ENCODE measurements around the gene GPR161. TPM values are rescaled to one million over a fixed set of nuclear protein-coding genes. Genes with fewer than 3 reads are reported as not detected.

The GPR161 gene
- total and polyA plus RNA-seq, 10 of the 15 experiments (the other 5 are each of a cell fraction or from before 2014, with no cell fraction given) = 0.07 to 0.49 (median 0.34) TPM; not detected in 2

- TF ChIP-seq IRF3 (IDR thresholded peaks at IDR 0.05) (no peak), DPF2 (IDR thresholded peaks at IDR 0.05) (peak; percentile 40; the same call in 1 of the 2 replicates), SREBF2 (IDR thresholded peaks at IDR 0.05; ENCODE audit: low read length) (no peak), SIX5 (IDR thresholded peaks at IDR 0.05; ENCODE audit: low read depth, low read length, severe bottlenecking) (peak; percentile 41), PML (IDR thresholded peaks at IDR 0.05; ENCODE audit: low read length) (peak; percentile 60; the same call in 1 of the 2 replicates), ZNF207 (IDR thresholded peaks at IDR 0.05; ENCODE audit: borderline replicate concordance) (no peak; the same call in 1 of the 2 replicates), NR2C1 (IDR thresholded peaks at IDR 0.05) (peak; percentile 97), PBX3 (IDR thresholded peaks at IDR 0.05; ENCODE audit: insufficient replicate concordance, low read depth, low read length) (peak; percentile 82), POLR2AphosphoS2 (IDR thresholded peaks at IDR 0.05; ENCODE audit: low read depth, low read length) (0 out of 2 replicates have a peak, but pooled peaks have one; percentile 16), FOXK2 (IDR thresholded peaks at IDR 0.05) (no peak), LARP7 (IDR thresholded peaks at IDR 0.05) (peak; percentile 82), ZSCAN29 (IDR thresholded peaks at IDR 0.05) (no peak), USF2 (IDR thresholded peaks at IDR 0.05; ENCODE audit: borderline replicate concordance, low read depth, low read length) (no peak), E4F1 (IDR thresholded peaks at IDR 0.05; ENCODE audit: borderline replicate concordance, partially characterized antibody) (peak; percentile 40), SMAD5 (IDR thresholded peaks at IDR 0.05; ENCODE audit: low read depth) (no peak), EP300 (IDR thresholded peaks at IDR 0.05; ENCODE audit: borderline replicate concordance in 1 of 2, control insufficient read depth in 1 of 2, low read depth in 2 of 2, low read length in 2 of 2) (no peak), MXI1 (IDR thresholded peaks at IDR 0.05; ENCODE audit: low read depth, low read length) (peak; percentile 62; the same call in 1 of the 2 replicates), STAT3 (IDR thresholded peaks at IDR 0.05; ENCODE audit: low read depth, low read length) (no peak), ZBTB11 (CRISPR knock-in tag; IDR thresholded peaks at IDR 0.05) (0 out of 2 replicates have a peak, but pooled peaks have one; percentile 50), JUND (IDR thresholded peaks at IDR 0.05; ENCODE audit: low read depth, low read length) (peak; percentile 82; the same call in 1 of the 2 replicates)
These were observed 42.1 kb upstream of the GPR161 start, which contains the start of gene TIPRL (continued) for GRCh38 chr1:168178638-168179437.
